NCI-H1436 treated with DMSO at 0.1 percent for 48 hours (cell line): ENCODE data around the gene KITLG.
A peak's percentile ranks its signal among the peaks of the same experiment; 100 is the strongest.
"Not testable (repeated sequence)": the region's sequence is repeated elsewhere in the genome, so short reads cannot be mapped to it uniquely, and the experiment has no call there.

Experiments used
- DNase-seq: peaks from one replicate; lab custom pipeline; 2025; lab: John Stamatoyannopoulos, UW

Gene KITLG

GRCh38 chr12:88575361-88575970 is 4.8 kb downstream of the KITLG start:
- DNase-seq, result no peak

- DNase-seq, result no peak
These were observed 6.0 kb downstream of the KITLG start for GRCh38 chr12:88574278-88574677.

GRCh38 chr12:88573583-88573982 is 6.7 kb downstream of the KITLG start:
- DNase-seq, result no peak

- DNase-seq, result no peak
These were observed 7.3 kb downstream of the KITLG start for GRCh38 chr12:88572781-88573549.

- no peak for DNase-seq
These were observed 8.7 kb downstream of the KITLG start for GRCh38 chr12:88571543-88571942.

GRCh38 chr12:88570103-88570502 is 10.2 kb downstream of the KITLG start:
- no peak for DNase-seq

GRCh38 chr12:88566430-88566829 is 13.8 kb downstream of the KITLG start:
- DNase-seq, result no peak

- no peak for DNase-seq
These were observed 17.3 kb downstream of the KITLG start for GRCh38 chr12:88562846-88563582.

- DNase-seq, result no peak
These were observed 18.1 kb downstream of the KITLG start for GRCh38 chr12:88562151-88562550.

GRCh38 chr12:88559772-88560171 is 20.5 kb downstream of the KITLG start:
- no peak for DNase-seq

- no peak for DNase-seq
These were observed 21.1 kb downstream of the KITLG start for GRCh38 chr12:88559199-88559598.

- no peak for DNase-seq
These were observed 21.9 kb downstream of the KITLG start for GRCh38 chr12:88558340-88558867.

GRCh38 chr12:88556213-88556774 is 24.0 kb downstream of the KITLG start:
- DNase-seq, result no peak

- peak; percentile 79 for DNase-seq
These were observed 26.2 kb downstream of the KITLG start for GRCh38 chr12:88553941-88554658.

- DNase-seq, result no peak
These were observed 27.6 kb downstream of the KITLG start for GRCh38 chr12:88552610-88553079.

GRCh38 chr12:88549929-88550328 is 30.3 kb downstream of the KITLG start:
- no peak for DNase-seq

GRCh38 chr12:88547949-88548348 is 32.3 kb downstream of the KITLG start:
- DNase-seq, result not testable (repeated sequence)

GRCh38 chr12:88546853-88547252 is 33.4 kb downstream of the KITLG start:
- DNase-seq, result no peak

- DNase-seq, result no peak
These were observed 34.0 kb downstream of the KITLG start for GRCh38 chr12:88546226-88546625.

GRCh38 chr12:88544991-88545980 is 35.0 kb downstream of the KITLG start:
- DNase-seq, result no peak
